Sigmoid colon (tissue), 7 donors: Measurements from ENCODE around the gene FAM228A. TPM values are rescaled to one million over a fixed set of nuclear protein-coding genes. Genes with fewer than 3 reads are reported as not detected.

Experiments used
- DNase-seq: peaks from one replicate; pipeline ENCODE4 v3.0.0-alpha.2; 2019
- H3K27ac ChIP-seq, 4 donors: fragments of 200-600 bp; sonication (generic); one replicate each; pipeline ENCODE4 v1.5.1; 2016 to 2019; ENCODE audit warnings: mild to moderate bottlenecking in 1 of 4
- H3K27me3 ChIP-seq, 3 donors: fragments of 200-600 bp; sonication (generic); one replicate each; pipeline ENCODE4 v1.5.1; 2019; ENCODE audit warnings: mild to moderate bottlenecking in 1 of 3
- H3K36me3 ChIP-seq, 4 donors: fragments of 200-600 bp; sonication (generic); one replicate each; pipeline ENCODE4 v1.5.1; 2016 to 2019
- H3K4me1 ChIP-seq, 4 donors: fragments of 200-600 bp; sonication (generic); one replicate each; pipeline ENCODE4 v1.5.1; 2017 to 2019
- H3K4me3 ChIP-seq, 4 donors: fragments of 200-600 bp; sonication (generic); one replicate each; pipeline ENCODE4 v1.5.1; 2017 to 2019; ENCODE audit warnings: mild to moderate bottlenecking in 2 of 4, moderate library complexity in 1 of 4
- H3K9me3 ChIP-seq, 4 donors: fragments of 200-600 bp in 3 of 4; sonication (generic) in 3 of 4; one replicate each; pipeline versions ENCODE4 v1.5.1 to v1.6.1; 2013 to 2019
- EP300 ChIP-seq, 4 donors: sonication (generic); formaldehyde crosslinking; IDR thresholded peaks; one replicate each; pipeline ENCODE4 v1.6.1; 2017; ENCODE audit warnings: antibody characterized with exemption in 4 of 4
- POLR2A ChIP-seq, 2 donors: fragments of 450-650 bp; IDR thresholded peaks; one replicate each; pipeline ENCODE4 v1.6.1; 2016; ENCODE audit warnings: antibody characterized with exemption in 2 of 2, mild to moderate bottlenecking in 2 of 2, moderate library complexity in 2 of 2
- POLR2AphosphoS5 ChIP-seq, 4 donors: sonication (generic); formaldehyde crosslinking; IDR thresholded peaks; one replicate each; pipeline ENCODE4 v1.6.1; 2017; ENCODE audit warnings: antibody characterized with exemption in 4 of 4
- WGBS, 2 donors: extraction: QIAGEN DNeasy Blood & Tissue Kit; methylation state at CpG; one replicate each; pipeline ENCODE4 v1.1.7; 2013; 5-methylcytosine and 5-hydroxymethylcytosine counted together
- intact Hi-C: fragments of 100-400 bp; cut with DNase I; formaldehyde crosslinking; loops from one replicate; pipeline ENCODE4 v1.15.1; 2023
- polyA plus RNA-seq, 3 donors: library from polyadenylated mRNA; stranded (reverse); fragments of 200-250 nt; gene quantifications; one replicate each; pipeline ENCODE4 v1.2.3, GENCODE V29; 2013
- total RNA-seq, 4 donors: library from RNA; depleted of rRNA; stranded (reverse); fragments of >200 nt; gene quantifications; one replicate each; pipeline ENCODE4 v1.1.0, GENCODE V29; 2016
- TF ChIP-seq, protein P1 (sequence below), 4 experiments: fragments of 450-650 bp in 3 of 4; fragments of 200-600 bp in 1 of 4; IDR thresholded peaks; one replicate each; pipeline ENCODE4 v1.5.1; 2016 to 2019; ENCODE audit warnings: antibody characterized with exemption in 4 of 4, mild to moderate bottlenecking in 3 of 4, moderate library complexity in 2 of 4
- donor health status: healthy with polysubstance abuse.
- donor health status: Bipolar disorder and iron deficiency.
- donor health status: healthy.

FAM228A gene
- total and polyA plus RNA-seq, 7 donors, result 0.23 to 3.6 (median 1.8) TPM; not detected in 2

DNA sequence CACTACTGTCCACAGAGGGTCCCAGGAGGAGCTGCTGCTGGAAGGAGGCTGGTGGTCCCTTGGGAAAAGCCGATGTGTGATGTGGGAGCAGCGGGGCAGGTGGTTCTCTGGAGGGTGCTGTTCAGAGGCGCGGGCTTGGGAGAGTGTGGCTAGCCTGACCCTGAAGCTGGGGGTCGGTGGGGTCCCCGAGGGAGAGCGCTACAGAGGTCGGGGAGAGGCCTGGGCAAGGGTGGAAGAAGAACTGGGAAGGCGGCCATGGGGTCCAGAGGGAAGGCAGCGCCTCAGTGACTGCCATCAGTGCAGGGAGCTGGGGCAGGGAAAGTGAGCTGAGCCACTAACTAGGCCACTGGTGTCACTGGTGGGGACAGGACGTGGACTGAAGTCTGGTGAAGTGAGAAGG, 32.5 kb downstream of the FAM228A start:
- H3K4me1 ChIP-seq, result no peaks in the 10 kb centered on the region
- intact Hi-C loops, result no loop called here
- TF ChIP-seq EP300 (IDR thresholded peaks at IDR 0.05) (no peak), POLR2AphosphoS5 (IDR thresholded peaks at IDR 0.05) (no peak), POLR2A (IDR thresholded peaks at IDR 0.05) (no peak)
- TF ChIP-seq, protein P1, sequence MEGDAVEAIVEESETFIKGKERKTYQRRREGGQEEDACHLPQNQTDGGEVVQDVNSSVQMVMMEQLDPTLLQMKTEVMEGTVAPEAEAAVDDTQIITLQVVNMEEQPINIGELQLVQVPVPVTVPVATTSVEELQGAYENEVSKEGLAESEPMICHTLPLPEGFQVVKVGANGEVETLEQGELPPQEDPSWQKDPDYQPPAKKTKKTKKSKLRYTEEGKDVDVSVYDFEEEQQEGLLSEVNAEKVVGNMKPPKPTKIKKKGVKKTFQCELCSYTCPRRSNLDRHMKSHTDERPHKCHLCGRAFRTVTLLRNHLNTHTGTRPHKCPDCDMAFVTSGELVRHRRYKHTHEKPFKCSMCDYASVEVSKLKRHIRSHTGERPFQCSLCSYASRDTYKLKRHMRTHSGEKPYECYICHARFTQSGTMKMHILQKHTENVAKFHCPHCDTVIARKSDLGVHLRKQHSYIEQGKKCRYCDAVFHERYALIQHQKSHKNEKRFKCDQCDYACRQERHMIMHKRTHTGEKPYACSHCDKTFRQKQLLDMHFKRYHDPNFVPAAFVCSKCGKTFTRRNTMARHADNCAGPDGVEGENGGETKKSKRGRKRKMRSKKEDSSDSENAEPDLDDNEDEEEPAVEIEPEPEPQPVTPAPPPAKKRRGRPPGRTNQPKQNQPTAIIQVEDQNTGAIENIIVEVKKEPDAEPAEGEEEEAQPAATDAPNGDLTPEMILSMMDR (IDR thresholded peaks at IDR 0.05), result no peak
- no peak for DNase-seq
- H3K27ac ChIP-seq, result no peak overlapping the region
- H3K27me3 ChIP-seq, result no peaks in the 10 kb centered on the region
- 87 to 94% methylated on average over 11 of the region's 11 CpGs for WGBS, 2 donors
- H3K9me3 ChIP-seq, result no peaks in the 10 kb centered on the region
- H3K36me3 ChIP-seq, result peaks cover 23 to 93% (median 49%) of the 10 kb centered on the region in 4 donors
- H3K4me3 ChIP-seq, result no peak overlapping the region

DNA sequence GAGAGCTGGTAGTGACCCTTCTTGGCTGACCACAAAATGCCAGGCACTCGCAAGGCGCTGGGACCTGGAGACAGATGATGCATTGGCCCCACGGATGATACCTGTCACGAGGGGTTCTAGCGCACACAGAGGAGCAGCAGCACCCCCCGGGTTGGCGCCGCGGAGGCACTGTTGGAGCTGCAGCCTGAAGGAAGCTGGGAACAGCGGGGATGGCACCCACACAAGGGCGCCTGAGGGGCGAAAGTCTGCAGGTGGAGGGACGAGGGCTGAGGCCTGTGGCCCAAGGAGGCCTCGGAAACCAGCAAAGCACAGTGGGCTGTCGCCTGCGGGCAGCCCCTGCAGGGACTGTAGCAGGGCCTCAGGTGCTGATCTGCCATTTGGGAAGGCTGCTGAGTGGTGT, 33.6 kb downstream of the FAM228A start:
- Histone ChIP-seq H3K4me3 (no peak overlapping the region), H3K27me3 (no peaks in the 10 kb centered on the region), H3K9me3 (no peaks in the 10 kb centered on the region), H3K36me3 (peaks cover 23 to 94% (median 49%) of the 10 kb centered on the region in 4 donors), H3K27ac (no peak overlapping the region), H3K4me1 (no peaks in the 10 kb centered on the region)
- no peak for TF ChIP-seq POLR2A (IDR thresholded peaks at IDR 0.05)
- DNase-seq, result no peak
- intact Hi-C loops, result no loop called here
- WGBS, 2 donors, result 97 to 98% methylated on average over 16 of the region's 16 CpGs

DNA sequence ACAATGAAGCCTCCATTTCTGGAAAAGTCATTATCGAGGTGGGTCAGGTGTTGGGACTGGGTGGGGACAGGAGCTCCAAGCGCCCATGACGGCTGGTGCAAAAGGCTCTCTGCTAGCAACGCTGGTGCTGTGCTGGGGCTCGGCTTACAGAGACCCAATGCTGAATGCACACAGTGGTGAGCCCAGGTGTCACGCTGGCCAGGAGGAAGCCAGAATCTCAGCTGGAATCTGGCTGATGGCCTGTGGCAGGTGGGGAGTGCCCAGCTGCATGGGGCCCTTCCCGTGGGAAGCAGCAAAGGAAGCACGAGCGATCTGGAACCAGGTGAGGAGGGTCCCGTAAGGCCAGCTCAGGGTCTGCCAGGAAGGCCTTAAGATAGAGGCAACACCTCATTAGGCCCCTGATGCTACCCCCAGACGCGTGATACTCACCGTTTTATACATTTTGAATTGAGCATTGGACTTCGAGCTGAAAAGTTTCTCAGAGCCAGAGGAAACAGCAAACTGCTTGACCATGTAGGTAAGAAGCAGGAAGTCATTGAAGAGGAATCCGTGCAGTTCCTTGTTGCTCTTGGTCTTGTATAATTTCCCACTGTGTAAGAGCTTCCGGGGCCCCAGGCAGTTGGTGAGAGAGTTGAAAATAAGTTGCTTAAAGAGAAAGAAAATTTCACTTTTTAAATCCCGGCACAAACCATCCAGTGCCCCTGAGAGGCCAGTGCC, 34.7 kb downstream of the FAM228A start:
- Histone ChIP-seq H3K4me3 (no peak overlapping the region), H3K9me3 (no peaks in the 10 kb centered on the region), H3K4me1 (no peaks in the 10 kb centered on the region), H3K36me3 (peaks cover 15 to 87% (median 40%) of the 10 kb centered on the region in 4 donors), H3K27me3 (no peaks in the 10 kb centered on the region), H3K27ac (no peak overlapping the region)
- no peak for DNase-seq
- intact Hi-C loops, result no loop called here
- TF ChIP-seq EP300 (IDR thresholded peaks at IDR 0.05) (no peak), POLR2AphosphoS5 (IDR thresholded peaks at IDR 0.05) (no peak), POLR2A (IDR thresholded peaks at IDR 0.05) (no peak)
- TF ChIP-seq, protein P1 (IDR thresholded peaks at IDR 0.05), result no peak
- 91 to 93% methylated on average over 17 of the region's 17 CpGs for WGBS, 2 donors

DNA sequence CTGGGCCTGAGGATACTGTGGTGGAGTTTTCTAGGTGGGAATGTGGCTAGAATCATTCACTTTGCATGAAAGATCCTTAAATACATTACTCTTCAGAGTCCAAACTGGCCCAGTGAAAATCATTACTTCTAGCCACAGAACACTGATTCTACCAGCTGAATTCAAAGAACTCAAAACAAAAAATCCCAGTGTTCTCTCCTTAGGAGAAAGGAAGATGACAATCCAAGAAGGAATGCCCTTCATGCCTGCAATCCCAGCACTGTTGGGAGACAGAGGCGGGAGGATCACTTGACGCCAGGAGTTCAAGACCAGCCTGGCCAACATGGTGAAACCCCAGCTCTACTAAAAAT, 35.2 kb downstream of the FAM228A start:
- intact Hi-C loops, result no loop called here
- TF ChIP-seq POLR2AphosphoS5 (IDR thresholded peaks at IDR 0.05) (no peak), EP300 (IDR thresholded peaks at IDR 0.05) (no peak), POLR2A (IDR thresholded peaks at IDR 0.05) (no peak)
- TF ChIP-seq, protein P1 (IDR thresholded peaks at IDR 0.05), result no peak
- Histone ChIP-seq H3K4me1 (no peaks in the 10 kb centered on the region), H3K27ac (no peak overlapping the region), H3K9me3 (no peaks in the 10 kb centered on the region), H3K27me3 (no peaks in the 10 kb centered on the region), H3K36me3 (peaks cover 14 to 87% (median 41%) of the 10 kb centered on the region in 4 donors), H3K4me3 (no peak overlapping the region)
- 98% methylated on average over 2 of the region's 2 CpGs for WGBS, 2 donors
- DNase-seq, result no peak

DNA sequence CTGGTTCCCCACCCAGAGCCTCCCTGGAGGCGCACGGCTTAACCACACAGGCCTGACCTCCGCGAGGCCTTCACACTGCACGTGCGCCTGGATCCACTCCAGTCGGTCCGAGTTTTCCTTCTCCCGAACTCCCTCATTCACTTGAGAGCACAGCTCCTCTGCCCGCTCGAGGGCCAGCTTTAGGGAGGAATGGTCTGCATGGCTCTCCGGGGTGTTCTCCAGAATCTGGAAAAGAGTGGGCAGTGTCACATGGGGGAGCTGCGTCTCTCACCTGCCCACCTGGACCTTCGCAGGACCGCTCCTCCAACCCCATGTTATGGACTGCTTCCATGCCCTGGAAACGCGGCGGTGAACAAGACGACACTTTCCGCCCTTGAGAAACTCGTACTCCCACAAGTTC, 35.9 kb downstream of the FAM228A start:
- Histone ChIP-seq H3K36me3 (peaks cover 14 to 87% (median 44%) of the 10 kb centered on the region in 4 donors), H3K27me3 (no peaks in the 10 kb centered on the region), H3K4me3 (no peak overlapping the region), H3K4me1 (no peaks in the 10 kb centered on the region), H3K9me3 (no peaks in the 10 kb centered on the region), H3K27ac (no peak overlapping the region)
- no peak for DNase-seq
- 97% methylated on average over 21 of the region's 21 CpGs for WGBS, 2 donors
- TF ChIP-seq POLR2AphosphoS5 (IDR thresholded peaks at IDR 0.05), result no peak
- TF ChIP-seq POLR2A (IDR thresholded peaks at IDR 0.05), result no peak
- intact Hi-C loops, result no loop called here

DNA sequence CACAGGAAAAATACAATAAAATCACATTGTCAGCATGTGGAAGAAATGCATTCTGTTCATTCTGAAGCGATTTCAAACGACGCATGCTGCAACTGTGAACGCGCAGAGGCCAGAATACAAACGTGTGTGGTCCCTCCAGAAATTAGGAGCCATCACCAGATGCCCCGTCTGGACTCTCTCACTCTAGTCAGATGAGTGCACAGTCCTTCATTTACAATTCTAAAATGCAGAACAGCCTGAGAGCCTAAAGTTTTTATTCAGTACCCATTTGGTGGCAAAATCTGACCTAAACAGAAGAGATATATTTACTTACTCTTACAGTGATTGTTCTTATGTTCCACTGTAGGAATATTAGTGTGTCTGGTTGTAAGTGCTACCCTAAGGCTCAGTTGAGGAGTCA, 36.6 kb downstream of the FAM228A start:
- no peak for TF ChIP-seq EP300 (IDR thresholded peaks at IDR 0.05)
- TF ChIP-seq POLR2A (IDR thresholded peaks at IDR 0.05), result no peak
- TF ChIP-seq, protein P1 (IDR thresholded peaks at IDR 0.05), result no peak
- no peak for TF ChIP-seq POLR2AphosphoS5 (IDR thresholded peaks at IDR 0.05)
- Histone ChIP-seq H3K27ac (no peak overlapping the region), H3K27me3 (no peaks in the 10 kb centered on the region), H3K4me1 (no peaks in the 10 kb centered on the region), H3K36me3 (peaks cover 14 to 87% (median 47%) of the 10 kb centered on the region in 4 donors), H3K9me3 (no peaks in the 10 kb centered on the region), H3K4me3 (no peak overlapping the region)
- 72 to 85% methylated on average over 7 of the region's 7 CpGs for WGBS, 2 donors
- DNase-seq, result no peak
- intact Hi-C loops, result no loop called here
